Measurements from ENCODE around the gene DEFB131B.
"Not testable (repeated sequence)": the region's sequence is repeated elsewhere in the genome, so short reads cannot be mapped to it uniquely, and the experiment has no call there.

GRCh38 chr11:71885806-71886205 lies 7.6 kb downstream of the DEFB131B start:
- not testable (repeated sequence) for TF ChIP-seq CTCF (IDR thresholded peaks at IDR 0.05; ENCODE audit: low read length); EZH2phosphoT487 (IDR thresholded peaks at IDR 0.05; ENCODE audit: low read length); EZH2 (optimal IDR thresholded peaks at IDR 0.05; ENCODE audit: low read depth, low read length)

Measured in MM.1S (cell line).